ENCODE data around the gene COX6B2.

- TF ChIP-seq POLR2AphosphoS5 (IDR thresholded peaks at IDR 0.05) = no peak
- TF ChIP-seq POLR2A (IDR thresholded peaks at IDR 0.05) = no peak
- TF ChIP-seq CTCF (IDR thresholded peaks at IDR 0.05) = no peak
Measured at GRCh38 chr19:55299991-55300390, 54.5 kb downstream of the COX6B2 start.

Data from prostate gland (tissue), 2 donors.